ENCODE results near the gene GPR12.
"Not testable (repeated sequence)": the region's sequence is repeated elsewhere in the genome, so short reads cannot be mapped to it uniquely, and the experiment has no call there.

GPR12 gene

DNA sequence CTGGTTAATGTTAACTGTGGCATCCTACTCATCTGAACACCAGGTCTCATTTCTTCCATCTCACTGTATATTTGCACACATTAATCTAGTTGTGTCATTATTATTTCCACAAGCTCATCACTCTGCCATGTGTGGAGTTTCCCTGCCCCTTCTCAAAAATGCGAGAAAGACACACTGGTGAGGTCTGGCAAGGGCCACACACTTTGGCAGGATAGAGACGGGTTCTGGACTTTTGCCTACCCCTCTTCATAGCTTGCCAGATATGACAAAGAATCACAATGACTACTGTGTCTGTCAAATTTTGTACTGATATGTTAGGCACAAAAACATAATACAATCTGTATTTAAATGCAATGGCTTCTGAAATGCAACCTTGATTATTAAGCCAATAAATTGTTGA is 12.9 kb downstream of the GPR12 start:
- TF ChIP-seq, protein P1, sequence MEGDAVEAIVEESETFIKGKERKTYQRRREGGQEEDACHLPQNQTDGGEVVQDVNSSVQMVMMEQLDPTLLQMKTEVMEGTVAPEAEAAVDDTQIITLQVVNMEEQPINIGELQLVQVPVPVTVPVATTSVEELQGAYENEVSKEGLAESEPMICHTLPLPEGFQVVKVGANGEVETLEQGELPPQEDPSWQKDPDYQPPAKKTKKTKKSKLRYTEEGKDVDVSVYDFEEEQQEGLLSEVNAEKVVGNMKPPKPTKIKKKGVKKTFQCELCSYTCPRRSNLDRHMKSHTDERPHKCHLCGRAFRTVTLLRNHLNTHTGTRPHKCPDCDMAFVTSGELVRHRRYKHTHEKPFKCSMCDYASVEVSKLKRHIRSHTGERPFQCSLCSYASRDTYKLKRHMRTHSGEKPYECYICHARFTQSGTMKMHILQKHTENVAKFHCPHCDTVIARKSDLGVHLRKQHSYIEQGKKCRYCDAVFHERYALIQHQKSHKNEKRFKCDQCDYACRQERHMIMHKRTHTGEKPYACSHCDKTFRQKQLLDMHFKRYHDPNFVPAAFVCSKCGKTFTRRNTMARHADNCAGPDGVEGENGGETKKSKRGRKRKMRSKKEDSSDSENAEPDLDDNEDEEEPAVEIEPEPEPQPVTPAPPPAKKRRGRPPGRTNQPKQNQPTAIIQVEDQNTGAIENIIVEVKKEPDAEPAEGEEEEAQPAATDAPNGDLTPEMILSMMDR (IDR thresholded peaks at IDR 0.05; ENCODE audit: low read depth, low read length) = no peak
- H3K4me3 ChIP-seq (ENCODE audit: low read depth, low read length) = no peak overlapping the region

DNA sequence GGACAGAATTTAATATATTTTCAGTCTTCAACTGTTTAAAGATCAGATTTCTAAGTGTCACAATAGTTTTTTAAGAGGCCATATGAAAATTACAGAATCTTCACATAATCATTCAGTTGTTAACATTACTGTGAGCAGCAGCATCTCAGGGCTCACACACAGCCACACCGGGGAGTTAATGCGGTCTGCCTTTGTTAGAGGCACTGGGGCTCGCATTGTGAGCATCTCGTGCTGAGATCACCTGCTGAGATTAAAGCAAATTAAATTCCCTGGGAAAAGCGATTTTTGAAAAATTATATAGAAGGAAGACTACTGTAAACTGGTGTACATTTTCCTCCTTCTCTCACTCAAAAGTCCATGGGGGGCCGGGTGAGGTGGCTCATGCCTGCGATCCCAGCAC is 16.6 kb downstream of the GPR12 start:
- TF ChIP-seq, protein P1 (IDR thresholded peaks at IDR 0.05; ENCODE audit: low read depth, low read length) = no peak
- H3K4me3 ChIP-seq (ENCODE audit: low read depth, low read length) = no peak overlapping the region

DNA sequence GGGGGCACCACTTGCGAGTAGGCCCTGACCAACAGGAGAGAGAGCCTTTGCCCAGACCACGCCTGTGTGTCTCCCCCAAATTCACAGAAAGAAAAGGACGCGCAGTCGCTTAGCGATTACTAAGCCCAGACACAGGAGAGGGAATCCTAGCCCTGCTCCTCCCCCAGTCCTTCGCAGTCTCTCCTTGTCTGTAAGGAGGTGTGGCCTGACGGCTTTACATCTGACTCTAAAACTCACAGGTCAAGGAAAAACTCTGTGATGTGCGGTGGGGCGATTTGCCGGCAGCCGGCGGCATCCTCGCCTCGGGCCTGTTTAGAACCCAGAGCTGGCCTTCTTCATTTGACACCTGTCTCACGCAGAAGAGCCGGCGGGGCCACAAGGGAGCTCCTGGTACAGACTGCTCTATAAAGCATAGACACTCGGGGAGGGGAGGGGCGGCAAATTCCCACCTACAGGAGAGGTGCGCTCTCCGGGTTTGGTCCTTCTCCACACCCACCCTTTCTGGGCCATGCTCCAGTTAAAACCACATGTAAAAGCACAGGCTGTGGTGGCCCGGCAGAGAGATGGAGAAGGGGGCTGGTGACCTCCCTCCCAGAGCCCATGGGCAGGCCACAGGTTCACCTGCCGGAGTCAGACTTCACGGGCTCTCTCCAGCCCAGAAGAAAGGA is 17.8 kb downstream of the GPR12 start:
- H3K4me3 ChIP-seq (ENCODE audit: low read depth, low read length) = no peak overlapping the region
- TF ChIP-seq, protein P1 (IDR thresholded peaks at IDR 0.05; ENCODE audit: low read depth, low read length) = no peak

DNA sequence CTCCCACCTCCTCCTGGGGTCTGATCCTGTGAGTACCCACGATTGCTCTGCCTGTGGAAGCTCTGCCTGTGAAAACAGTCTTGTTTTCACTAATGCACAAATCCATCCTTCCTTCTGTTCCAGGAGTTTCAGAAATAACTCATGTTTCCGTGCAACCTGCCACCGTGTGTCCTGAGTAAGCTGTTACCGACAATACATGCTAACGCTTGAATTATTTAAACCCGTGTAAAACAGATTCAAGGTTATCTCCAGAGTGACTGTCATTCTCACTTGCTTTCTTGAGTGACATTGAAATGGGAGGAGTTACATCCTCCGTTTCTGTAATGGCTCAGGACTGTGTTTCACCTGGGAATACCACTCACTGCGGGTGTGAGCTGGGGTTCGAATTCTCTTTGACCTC is 24.9 kb downstream of the GPR12 start:
- TF ChIP-seq, protein P1 (IDR thresholded peaks at IDR 0.05; ENCODE audit: low read depth, low read length) = no peak
- H3K4me3 ChIP-seq (ENCODE audit: low read depth, low read length) = no peak overlapping the region

DNA sequence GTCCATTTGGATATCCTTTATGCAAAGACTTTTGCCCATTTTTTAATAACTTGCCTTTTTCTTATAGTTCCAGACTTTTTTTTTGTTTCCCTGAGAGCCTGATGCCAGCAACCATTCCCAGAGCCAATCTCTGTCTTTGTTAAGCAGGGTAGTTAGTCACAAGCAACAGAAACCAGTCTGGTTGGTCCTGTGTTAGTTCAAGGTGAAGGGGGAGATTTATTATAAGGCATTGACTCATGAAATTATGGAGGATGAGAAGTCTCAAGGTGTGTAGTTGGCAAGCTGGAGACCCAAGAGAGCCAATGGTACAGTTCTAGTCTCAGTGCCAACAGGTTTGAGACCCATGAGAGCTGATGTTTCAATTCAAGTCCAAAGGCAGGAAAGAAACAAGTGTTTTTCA is 33.0 kb downstream of the GPR12 start:
- TF ChIP-seq, protein P1 (IDR thresholded peaks at IDR 0.05; ENCODE audit: low read depth, low read length) = no peak

DNA sequence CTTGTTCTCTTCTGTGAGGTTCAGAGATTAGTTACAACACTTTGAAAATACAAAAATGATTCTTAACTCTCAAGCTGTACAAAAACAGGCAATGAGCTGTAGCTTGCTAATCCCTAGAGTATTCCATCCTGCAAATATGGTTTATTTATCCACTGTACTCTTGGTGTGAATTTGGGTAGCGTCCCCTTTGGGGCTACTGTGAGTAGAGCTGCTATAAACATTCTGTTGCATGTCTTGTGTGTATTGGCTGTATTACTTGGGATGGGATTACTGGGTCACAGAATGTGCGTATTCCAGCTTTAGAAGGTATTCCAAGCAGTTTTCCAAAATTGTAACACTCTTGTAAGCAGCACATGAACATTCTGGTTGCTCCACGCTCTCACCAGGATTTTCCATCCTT is 33.5 kb downstream of the GPR12 start:
- TF ChIP-seq, protein P1 (IDR thresholded peaks at IDR 0.05; ENCODE audit: low read depth, low read length) = no peak

More for the DNA sequence above, 33.0 kb downstream of the GPR12 start:
- H3K4me3 ChIP-seq (ENCODE audit: low read depth, low read length) = no peak overlapping the region

DNA sequence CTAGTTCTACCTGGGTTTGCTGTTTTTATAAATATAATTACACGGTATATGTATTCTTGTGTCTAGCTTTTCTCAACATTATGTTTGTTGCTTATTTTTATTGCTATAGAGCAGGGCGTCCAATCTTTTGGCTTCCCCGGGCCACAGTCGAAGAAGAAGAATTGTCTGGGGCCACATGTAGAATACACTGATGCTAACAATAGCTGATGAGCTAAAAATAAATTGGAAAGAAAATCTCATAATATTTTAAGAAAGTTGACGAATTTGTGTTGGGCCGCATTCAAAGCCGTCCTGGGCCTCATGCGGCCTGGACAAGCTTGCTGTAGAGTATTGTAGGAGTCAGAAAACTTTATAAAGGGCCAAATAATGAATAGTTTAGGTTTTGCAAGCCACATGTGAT is 33.9 kb downstream of the GPR12 start:
- TF ChIP-seq, protein P1 (IDR thresholded peaks at IDR 0.05; ENCODE audit: low read depth, low read length) = no peak
- H3K4me3 ChIP-seq (ENCODE audit: low read depth, low read length) = no peak overlapping the region

More for the DNA sequence above, 33.5 kb downstream of the GPR12 start:
- H3K4me3 ChIP-seq (ENCODE audit: low read depth, low read length) = no peak overlapping the region

DNA sequence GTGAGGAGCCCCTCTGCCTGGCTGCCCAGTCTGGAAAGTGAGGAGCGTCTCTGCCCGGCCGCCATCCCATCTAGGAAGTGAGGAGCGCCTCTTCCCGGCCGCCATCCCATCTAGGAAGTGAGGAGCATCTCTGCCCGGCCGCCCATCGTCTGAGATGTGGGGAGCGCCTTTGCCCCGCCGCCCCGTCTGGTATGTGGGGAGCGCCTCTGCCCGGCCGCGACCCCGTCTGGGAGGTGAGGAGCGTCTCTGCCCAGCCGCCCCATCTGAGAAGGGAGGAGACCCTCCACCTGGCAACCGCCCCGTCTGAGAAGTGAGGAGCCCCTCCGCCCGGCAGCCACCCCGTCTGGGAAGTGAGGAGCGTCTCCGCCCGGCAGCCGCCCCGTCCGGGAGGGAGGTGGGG is 37.0 kb downstream of the GPR12 start:
- not testable (repeated sequence) for H3K4me3 ChIP-seq (ENCODE audit: low read depth, low read length)

All from WI38 (cell line).